Endothelial cell (in vitro differentiated cells): Measurements from ENCODE around the gene PHC2. TPM values are rescaled to one million over a fixed set of nuclear protein-coding genes. Genes with fewer than 3 reads are reported as not detected.

Experiments used
- DNase-seq: peaks from one replicate; pipeline ENCODE4 v3.0.0; 2021; ENCODE audit warnings: low spot score
- H3K27ac Mint-ChIP-seq: one replicate; pipeline ENCODE4 v1.8.0; 2021; ENCODE audit warnings: mixed read lengths, inconsistent platforms; ENCODE audit not compliant: unreplicated experiment
- H3K27me3 Mint-ChIP-seq: one replicate; pipeline ENCODE4 v1.8.0; 2021; ENCODE audit warnings: mild to moderate bottlenecking, moderate library complexity, mixed read lengths, inconsistent platforms; ENCODE audit not compliant: unreplicated experiment
- H3K36me3 Mint-ChIP-seq: one replicate; pipeline ENCODE4 v1.8.0; 2021; ENCODE audit warnings: mild to moderate bottlenecking, low read depth, mixed read lengths, inconsistent platforms; ENCODE audit not compliant: unreplicated experiment
- H3K4me1 Mint-ChIP-seq: one replicate; pipeline ENCODE4 v1.8.0; 2021; ENCODE audit warnings: mild to moderate bottlenecking, mixed read lengths, inconsistent platforms; ENCODE audit not compliant: unreplicated experiment
- H3K4me3 Mint-ChIP-seq: one replicate; pipeline ENCODE4 v1.8.0; 2021; ENCODE audit warnings: mild to moderate bottlenecking, mixed read lengths, inconsistent platforms; ENCODE audit not compliant: unreplicated experiment
- H3K9me3 Mint-ChIP-seq: one replicate; pipeline ENCODE4 v1.8.0; 2021; ENCODE audit warnings: mixed read lengths, inconsistent platforms; ENCODE audit not compliant: unreplicated experiment
- CTCF ChIP-seq: fragments of 200-600 bp; sonication (generic); IDR thresholded peaks from one replicate; pipeline ENCODE4 v1.5.0; 2021; ENCODE audit warnings: antibody characterized with exemption; ENCODE audit not compliant: unreplicated experiment
- total RNA-seq: library from RNA; stranded (reverse); fragmentation: NEBNext Ultra II Directional; extraction: Animal tissue kit (Norgen Biotek cat#: 25700); gene quantifications from one replicate; pipeline ENCODE4 v1.2.1, GENCODE V29; 2021; ENCODE audit not compliant: unreplicated experiment

The PHC2 gene
- total RNA-seq, 1 donor from 2014 or later: 177 TPM

- Mint-ChIP-seq H3K4me1 (peaks cover 28% of the 10 kb centered on the region), H3K36me3 (peaks cover 12% of the 10 kb centered on the region), H3K9me3 (no peaks in the 10 kb centered on the region), H3K4me3 (no peak overlapping the region), H3K27me3 (peaks cover 2% of the 10 kb centered on the region), H3K27ac (no peak overlapping the region)
- DNase-seq: no peak
- no peak for TF ChIP-seq CTCF
Observed at GRCh38 chr1:33424610-33425009, 6.3 kb downstream of the PHC2 start.

DNA sequence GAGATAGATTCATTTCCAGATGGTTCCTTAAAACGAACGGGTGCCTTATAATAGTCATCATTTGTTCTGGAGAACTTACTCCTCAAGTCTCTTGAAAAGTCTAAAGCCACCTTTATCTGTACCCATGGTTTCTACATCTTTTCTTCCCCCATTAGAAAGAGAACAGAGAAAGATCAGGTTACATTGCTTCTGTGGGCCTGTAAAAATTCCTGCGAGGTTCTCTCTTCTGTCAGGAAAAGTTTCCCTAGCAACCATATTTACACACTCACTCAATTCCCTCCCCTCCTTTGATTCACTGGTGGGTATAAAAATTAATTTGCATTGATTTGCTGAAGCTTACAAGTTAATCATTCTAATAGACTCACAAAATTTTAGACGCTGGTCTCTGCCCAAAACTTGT is 6.7 kb downstream of the PHC2 start:
- peaks cover 14% of the 10 kb centered on the region for H3K36me3 Mint-ChIP-seq
- H3K9me3 Mint-ChIP-seq: no peaks in the 10 kb centered on the region
- no peak overlapping the region for H3K4me3 Mint-ChIP-seq
- no peak overlapping the region for H3K27ac Mint-ChIP-seq
- DNase-seq: no peak
- peaks cover 2% of the 10 kb centered on the region for H3K27me3 Mint-ChIP-seq
- TF ChIP-seq CTCF: no peak
- peaks cover 31% of the 10 kb centered on the region for H3K4me1 Mint-ChIP-seq

DNA sequence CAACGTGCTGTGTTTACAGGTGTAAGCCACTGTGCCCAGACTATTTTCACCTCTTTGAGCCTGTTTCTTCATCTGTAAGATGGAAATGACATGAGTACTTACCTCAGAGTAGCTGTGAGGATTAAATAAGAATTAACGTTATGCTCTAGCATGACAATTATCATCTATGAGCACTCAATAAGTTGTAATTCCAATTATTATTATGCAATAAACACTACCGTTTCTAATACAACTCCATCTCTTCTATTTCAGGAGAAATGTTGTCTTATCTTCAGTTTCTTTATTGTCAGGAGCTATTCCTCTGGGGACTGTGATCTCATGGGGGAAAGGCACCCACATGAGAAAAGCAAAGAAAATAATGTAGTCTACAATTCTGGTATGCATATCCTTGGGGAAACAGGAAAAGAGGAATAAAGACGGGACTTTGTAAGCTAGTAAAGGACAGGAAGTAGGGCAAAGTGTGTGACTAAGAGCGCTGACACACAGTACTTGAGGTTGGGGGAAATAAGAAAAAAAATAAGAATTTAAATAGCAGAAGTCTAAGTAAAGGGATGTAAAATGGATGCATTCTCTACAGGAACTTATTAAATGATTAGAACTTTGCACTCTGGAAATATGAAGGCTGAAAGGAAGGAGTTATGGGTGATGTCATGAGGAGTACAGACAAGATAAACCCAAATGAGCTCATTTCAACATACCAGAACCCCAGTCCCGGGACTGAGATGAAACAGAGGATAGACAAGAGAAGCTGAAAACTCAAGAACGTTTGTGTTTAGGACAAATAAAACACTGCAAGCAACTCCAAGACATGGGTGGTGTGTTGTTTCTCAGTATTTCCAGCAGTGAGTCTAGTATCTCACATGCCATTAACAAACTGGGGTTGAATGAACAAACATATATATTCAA is 9.8 kb downstream of the PHC2 start:
- Mint-ChIP-seq H3K4me1 (peaks cover 31% of the 10 kb centered on the region), H3K4me3 (no peak overlapping the region), H3K27ac (peak overlapping the region; percentile 96), H3K9me3 (no peaks in the 10 kb centered on the region), H3K27me3 (peaks cover 3% of the 10 kb centered on the region), H3K36me3 (peaks cover 17% of the 10 kb centered on the region)
- no peak for TF ChIP-seq CTCF
- no peak for DNase-seq

- DNase-seq: no peak
- no peak for TF ChIP-seq CTCF
- no peaks in the 10 kb centered on the region for H3K9me3 Mint-ChIP-seq
- no peak overlapping the region for H3K4me3 Mint-ChIP-seq
- H3K36me3 Mint-ChIP-seq: peaks cover 12% of the 10 kb centered on the region
- peaks cover 1% of the 10 kb centered on the region for H3K27me3 Mint-ChIP-seq
- H3K4me1 Mint-ChIP-seq: peaks cover 27% of the 10 kb centered on the region
- no peak overlapping the region for H3K27ac Mint-ChIP-seq
Observed at GRCh38 chr1:33418811-33419210, 12.1 kb downstream of the PHC2 start.

GRCh38 chr1:33414879-33415278 is 16.0 kb downstream of the PHC2 start:
- Mint-ChIP-seq H3K4me3 (no peak overlapping the region), H3K27me3 (peaks cover 1% of the 10 kb centered on the region), H3K4me1 (peaks cover 3% of the 10 kb centered on the region), H3K36me3 (peaks cover 12% of the 10 kb centered on the region), H3K9me3 (no peaks in the 10 kb centered on the region), H3K27ac (no peak overlapping the region)
- no peak for DNase-seq
- TF ChIP-seq CTCF: no peak
